Lower leg skin (tissue), 4 donors: ENCODE data around the gene SLC25A40. TPM values are rescaled to one million over a fixed set of nuclear protein-coding genes. Genes with fewer than 3 reads are reported as not detected.

Source experiments
- DNase-seq, 2 donors: peaks; one replicate each; pipeline ENCODE4 v3.0.0-alpha.2; 2019; ENCODE audit warnings: low spot score in 2 of 2
- H3K4me3 ChIP-seq: fragments of 200-600 bp; sonication (generic); 2 replicates; pipeline ENCODE4 v1.5.1; 2017; ENCODE audit warnings: mild to moderate bottlenecking, low read depth; ENCODE audit not compliant: poor library complexity, severe bottlenecking
- POLR2A ChIP-seq, 2 donors: fragments of 450-650 bp; IDR thresholded peaks; one replicate each; pipeline ENCODE4 v1.6.1; 2016 to 2017; ENCODE audit warnings: antibody characterized with exemption in 2 of 2, mild to moderate bottlenecking in 1 of 2, moderate library complexity in 1 of 2
- WGBS, 2 donors: methylation state at CpG; one replicate each; pipeline ENCODE4 v1.1.5; 2018; 5-methylcytosine and 5-hydroxymethylcytosine counted together
- intact Hi-C: fragments of 100-400 bp; cut with DNase I; formaldehyde crosslinking; loops from one replicate; pipeline ENCODE4 v1.15.0; 2023; ENCODE audit warnings: low total_unique reads
- total RNA-seq, 4 donors: library from RNA; depleted of rRNA; stranded (reverse); fragments of >200 nt; gene quantifications; one replicate each; pipeline ENCODE4 v1.1.0, GENCODE V29; 2016
- TF ChIP-seq, protein P1 (sequence below), 3 donors: fragments of 450-650 bp; IDR thresholded peaks; one replicate each; pipeline ENCODE4 v1.5.1; 2016; ENCODE audit warnings: antibody characterized with exemption in 3 of 3, mild to moderate bottlenecking in 3 of 3, moderate library complexity in 2 of 3

SLC25A40 gene
- total RNA-seq, 4 donors from 2014 or later = 13.6 to 37.2 (median 25.0) TPM

DNA sequence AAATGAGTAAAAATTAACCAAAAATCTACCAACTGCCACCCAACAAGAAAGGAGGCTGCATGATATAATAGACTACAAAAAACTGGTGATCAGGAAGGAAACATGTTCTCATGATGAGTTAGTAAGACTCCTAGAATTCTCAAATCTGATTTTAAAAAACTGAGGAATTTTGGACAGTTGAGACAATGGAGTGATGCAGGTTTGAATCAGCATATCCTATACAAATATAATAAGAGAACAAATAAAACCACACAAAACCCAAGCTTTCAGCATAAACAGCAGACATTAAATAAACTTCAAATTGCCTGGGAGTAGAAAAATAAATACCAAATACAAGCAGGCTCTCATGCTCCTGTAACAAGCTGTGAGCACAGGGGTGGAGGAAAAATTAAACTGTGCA, 57.8 kb downstream of the SLC25A40 start:
- DNase-seq = no peak
- H3K4me3 ChIP-seq = no peak overlapping the region
- TF ChIP-seq, protein P1, sequence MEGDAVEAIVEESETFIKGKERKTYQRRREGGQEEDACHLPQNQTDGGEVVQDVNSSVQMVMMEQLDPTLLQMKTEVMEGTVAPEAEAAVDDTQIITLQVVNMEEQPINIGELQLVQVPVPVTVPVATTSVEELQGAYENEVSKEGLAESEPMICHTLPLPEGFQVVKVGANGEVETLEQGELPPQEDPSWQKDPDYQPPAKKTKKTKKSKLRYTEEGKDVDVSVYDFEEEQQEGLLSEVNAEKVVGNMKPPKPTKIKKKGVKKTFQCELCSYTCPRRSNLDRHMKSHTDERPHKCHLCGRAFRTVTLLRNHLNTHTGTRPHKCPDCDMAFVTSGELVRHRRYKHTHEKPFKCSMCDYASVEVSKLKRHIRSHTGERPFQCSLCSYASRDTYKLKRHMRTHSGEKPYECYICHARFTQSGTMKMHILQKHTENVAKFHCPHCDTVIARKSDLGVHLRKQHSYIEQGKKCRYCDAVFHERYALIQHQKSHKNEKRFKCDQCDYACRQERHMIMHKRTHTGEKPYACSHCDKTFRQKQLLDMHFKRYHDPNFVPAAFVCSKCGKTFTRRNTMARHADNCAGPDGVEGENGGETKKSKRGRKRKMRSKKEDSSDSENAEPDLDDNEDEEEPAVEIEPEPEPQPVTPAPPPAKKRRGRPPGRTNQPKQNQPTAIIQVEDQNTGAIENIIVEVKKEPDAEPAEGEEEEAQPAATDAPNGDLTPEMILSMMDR (IDR thresholded peaks at IDR 0.05) = no peak
- intact Hi-C loops = no loop called here

DNA sequence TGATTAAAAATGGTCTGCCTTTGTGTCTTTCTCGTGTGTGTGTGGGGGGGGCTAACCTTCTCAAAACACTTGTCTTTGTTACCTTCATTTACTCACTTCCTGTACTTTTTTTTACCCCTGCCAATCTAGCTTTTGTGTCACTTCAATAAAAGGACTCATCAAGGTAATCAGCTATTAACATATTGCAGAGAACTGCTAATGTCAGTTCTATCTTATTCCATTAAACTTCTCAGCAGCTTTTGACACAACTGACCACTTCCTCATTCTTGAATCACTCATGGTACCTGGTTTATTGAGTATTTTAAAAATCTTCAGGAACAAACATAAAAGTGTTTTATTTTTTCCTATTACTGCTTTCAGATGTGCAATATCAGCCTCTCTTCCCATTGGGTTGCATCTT, 59.8 kb downstream of the SLC25A40 start:
- 70 to 71% methylated on average over 1 of the region's 1 CpG for WGBS, 2 donors
- no peak for DNase-seq
- intact Hi-C loops = no loop called here
- no peak overlapping the region for H3K4me3 ChIP-seq
- TF ChIP-seq POLR2A (IDR thresholded peaks at IDR 0.05) = no peak
- TF ChIP-seq, protein P1 (IDR thresholded peaks at IDR 0.05) = no peak

DNA sequence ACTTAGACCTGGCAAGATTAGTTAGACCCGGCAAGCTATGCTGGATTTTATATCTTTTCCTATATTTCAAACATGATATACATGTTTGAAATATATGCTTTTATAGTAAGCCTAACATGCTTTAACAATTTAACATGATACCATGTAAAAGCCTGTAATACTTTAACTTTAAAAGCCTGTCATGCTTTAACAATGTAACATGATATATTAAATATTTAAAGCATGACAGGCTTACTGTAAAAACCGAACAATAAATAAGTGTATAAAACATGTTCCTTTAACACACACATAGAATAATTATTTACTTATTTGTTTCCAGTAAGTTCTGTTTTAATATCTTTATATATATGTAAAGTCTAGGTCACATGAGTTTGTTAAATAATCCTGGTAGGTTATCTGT, 65.4 kb downstream of the SLC25A40 start:
- DNase-seq = no peak
- TF ChIP-seq, protein P1 (IDR thresholded peaks at IDR 0.05) = no peak
- TF ChIP-seq POLR2A (IDR thresholded peaks at IDR 0.05) = no peak
- WGBS, 2 donors = 69 to 74% methylated on average over 2 of the region's 2 CpGs
- no peak overlapping the region for H3K4me3 ChIP-seq
- intact Hi-C loops = no loop called here

DNA sequence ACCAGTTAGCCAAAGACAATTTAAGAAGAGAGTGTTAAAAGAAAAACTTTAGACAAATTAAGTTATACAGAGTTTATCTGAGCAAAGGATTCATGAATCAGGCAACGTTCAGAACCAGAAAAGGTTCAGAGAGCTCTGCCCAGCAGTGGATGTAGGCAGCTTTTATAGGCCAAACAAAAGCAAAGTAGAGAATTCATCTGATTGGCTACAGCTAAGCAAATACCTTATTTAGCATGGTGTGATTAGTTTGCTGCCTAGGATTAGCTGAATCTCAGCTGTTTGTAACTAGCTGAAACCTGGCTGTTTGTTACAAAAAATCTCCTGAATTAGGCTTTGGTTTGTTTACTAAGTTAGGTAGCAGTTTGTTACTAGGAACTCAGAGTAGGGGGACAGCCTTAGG, 66.0 kb downstream of the SLC25A40 start:
- H3K4me3 ChIP-seq = no peak overlapping the region
- no peak for DNase-seq
- no peak for TF ChIP-seq POLR2A (IDR thresholded peaks at IDR 0.05)
- TF ChIP-seq, protein P1 (IDR thresholded peaks at IDR 0.05) = no peak
- WGBS, 2 donors = 48 to 49% methylated on average over 1 of the region's 1 CpG
- intact Hi-C loops = no loop called here

DNA sequence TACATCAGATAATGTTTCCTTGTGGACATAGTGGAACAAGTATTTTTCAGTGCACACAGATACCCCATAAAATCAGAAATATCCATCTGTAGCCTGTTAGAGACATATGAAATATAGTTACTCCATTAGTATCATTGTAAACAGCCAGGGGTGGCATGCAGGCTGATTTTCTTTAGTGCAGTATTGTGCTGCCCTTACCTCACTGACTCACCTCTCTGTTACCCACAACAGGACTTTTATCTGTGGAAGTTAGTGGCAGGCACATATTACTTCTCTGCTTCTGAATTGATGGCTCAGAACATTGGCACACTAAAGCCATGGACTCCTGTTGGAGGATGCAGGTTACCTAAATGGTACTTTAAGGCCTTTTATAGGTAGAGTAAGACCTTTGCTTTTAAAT, 70.0 kb downstream of the SLC25A40 start:
- intact Hi-C loops = no loop called here
- no peak overlapping the region for H3K4me3 ChIP-seq
- no peak for TF ChIP-seq POLR2A (IDR thresholded peaks at IDR 0.05)
- TF ChIP-seq, protein P1 (IDR thresholded peaks at IDR 0.05) = no peak
- no peak for DNase-seq

DNA sequence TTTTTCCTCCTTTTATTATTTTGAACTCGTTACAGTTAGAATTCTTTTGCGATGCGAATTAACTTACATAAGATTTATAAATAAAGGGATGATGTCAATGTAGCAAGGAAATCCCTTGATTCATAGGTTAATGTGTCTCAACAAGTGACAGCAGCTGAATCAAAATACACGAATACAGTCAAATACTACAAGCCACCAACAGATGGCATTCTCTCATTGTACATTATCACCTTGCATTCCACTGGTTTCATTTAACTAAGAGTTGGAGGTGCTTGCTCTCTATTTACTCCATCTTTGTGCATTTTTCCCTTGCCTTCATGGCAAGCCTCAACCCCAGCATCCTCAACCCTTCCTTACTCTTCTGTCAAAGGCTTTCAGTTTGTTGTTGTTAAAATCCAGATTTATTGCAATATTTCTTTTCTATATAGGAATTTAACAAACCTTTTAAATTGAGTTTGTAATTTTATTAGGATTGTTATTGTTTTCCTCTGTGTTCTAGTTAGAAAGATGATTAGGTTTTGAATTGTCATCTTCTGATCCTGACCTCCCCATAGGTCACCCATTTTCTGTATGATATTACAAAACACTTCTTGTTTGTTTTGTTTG, 78.3 kb downstream of the SLC25A40 start:
- no peak for DNase-seq
- intact Hi-C loops = no loop called here
- WGBS, 2 donors = 5% methylated on average over 4 of the region's 4 CpGs
- TF ChIP-seq POLR2A (IDR thresholded peaks at IDR 0.05) = no peak
- TF ChIP-seq, protein P1 (IDR thresholded peaks at IDR 0.05) = no peak
- H3K4me3 ChIP-seq = no peak overlapping the region
